WI38 (cell line): ENCODE data around the gene EMILIN1.

Experiments used
- H3K4me3 ChIP-seq: 2 replicates; pipeline ENCODE4 v1.5.1; 2011; ENCODE audit warnings: low read depth, mild to moderate bottlenecking, control low read depth, low read length
- TF ChIP-seq, protein P1 (sequence below): IDR thresholded peaks from 2 replicates; pipeline ENCODE4 v1.5.1; 2012; ENCODE audit warnings: low read depth, mild to moderate bottlenecking, control low read depth, low read length

The EMILIN1 gene

DNA sequence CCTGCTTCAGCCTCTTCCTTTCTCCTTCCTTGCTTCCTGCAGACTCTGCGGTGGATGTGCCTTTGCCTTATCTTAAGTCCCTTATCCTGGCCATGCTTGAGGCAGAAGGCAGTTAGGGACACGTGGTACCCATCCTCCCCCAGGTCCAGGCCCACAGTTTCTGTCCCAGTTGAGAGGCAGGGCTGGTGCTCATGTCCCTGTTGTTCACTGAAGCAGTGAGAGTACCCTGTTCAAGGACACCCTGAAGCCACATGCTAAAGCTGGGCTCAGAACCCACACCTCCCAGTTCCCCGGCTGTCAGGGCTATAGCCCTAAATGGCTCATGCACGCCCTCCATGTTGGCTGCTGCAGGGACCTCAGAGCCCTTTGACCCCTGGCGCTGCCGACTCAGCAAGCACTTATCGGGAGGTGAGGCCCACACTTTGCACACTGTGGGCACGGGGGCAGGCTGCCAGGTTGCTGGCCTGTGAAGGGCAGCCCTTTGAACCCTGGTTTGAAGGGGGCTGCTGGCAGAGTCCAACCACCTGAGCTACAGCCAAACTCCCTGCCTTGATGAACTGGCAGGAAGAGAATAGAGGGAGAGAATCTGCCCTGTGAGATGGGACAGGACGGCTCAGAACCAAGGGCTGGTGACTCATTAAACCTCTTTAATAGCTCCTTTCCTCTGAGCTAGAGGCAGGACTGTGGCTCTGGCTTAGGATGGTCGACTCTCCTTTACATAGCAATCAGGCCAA, 14.4 kb downstream of the EMILIN1 start:
- TF ChIP-seq, protein P1, sequence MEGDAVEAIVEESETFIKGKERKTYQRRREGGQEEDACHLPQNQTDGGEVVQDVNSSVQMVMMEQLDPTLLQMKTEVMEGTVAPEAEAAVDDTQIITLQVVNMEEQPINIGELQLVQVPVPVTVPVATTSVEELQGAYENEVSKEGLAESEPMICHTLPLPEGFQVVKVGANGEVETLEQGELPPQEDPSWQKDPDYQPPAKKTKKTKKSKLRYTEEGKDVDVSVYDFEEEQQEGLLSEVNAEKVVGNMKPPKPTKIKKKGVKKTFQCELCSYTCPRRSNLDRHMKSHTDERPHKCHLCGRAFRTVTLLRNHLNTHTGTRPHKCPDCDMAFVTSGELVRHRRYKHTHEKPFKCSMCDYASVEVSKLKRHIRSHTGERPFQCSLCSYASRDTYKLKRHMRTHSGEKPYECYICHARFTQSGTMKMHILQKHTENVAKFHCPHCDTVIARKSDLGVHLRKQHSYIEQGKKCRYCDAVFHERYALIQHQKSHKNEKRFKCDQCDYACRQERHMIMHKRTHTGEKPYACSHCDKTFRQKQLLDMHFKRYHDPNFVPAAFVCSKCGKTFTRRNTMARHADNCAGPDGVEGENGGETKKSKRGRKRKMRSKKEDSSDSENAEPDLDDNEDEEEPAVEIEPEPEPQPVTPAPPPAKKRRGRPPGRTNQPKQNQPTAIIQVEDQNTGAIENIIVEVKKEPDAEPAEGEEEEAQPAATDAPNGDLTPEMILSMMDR: no peak
- no peak overlapping the region for H3K4me3 ChIP-seq

DNA sequence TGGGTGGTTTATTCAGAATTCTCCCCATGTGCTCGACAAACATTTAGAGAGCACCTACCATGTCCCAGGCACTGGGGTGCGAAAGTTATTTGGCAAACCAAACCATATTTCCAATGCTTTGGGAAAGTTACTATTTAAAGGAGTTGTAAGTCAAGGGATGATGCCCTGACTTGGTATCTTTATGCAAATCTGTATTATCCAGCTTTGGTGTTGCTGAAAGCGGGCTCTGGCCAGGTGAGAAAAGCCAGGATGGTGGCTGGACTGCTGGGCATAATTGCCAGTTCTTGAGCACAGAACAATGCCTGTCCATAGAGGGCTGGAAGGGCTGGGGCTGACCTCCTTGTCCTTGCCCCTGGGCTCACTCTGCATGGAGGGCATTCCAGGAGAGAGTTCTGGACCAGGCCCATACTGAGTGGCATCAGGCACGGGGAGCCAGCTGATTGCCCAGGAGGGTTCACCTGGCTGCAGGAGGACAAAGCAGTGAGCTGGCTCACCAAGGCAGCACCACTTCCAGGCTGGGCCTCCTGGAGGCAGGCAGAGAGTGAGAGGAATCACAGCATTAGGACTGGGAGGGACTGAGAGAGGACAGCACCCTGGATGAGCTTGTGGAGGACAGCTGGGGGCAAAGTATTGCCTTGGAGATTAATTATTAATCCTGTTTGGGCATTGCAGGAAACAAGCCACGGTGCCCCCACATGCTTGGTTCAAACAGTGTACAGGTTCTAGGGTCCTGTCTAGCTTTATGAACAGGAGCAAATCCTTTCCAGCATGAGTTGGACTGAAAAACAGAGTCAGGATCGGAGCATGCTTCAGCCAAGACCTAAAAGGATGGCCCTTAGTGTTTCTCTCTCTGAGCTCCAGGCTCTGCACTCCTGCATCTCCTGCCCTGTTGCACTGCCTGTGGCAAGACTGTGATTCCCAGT, 15.3 kb downstream of the EMILIN1 start:
- no peak overlapping the region for H3K4me3 ChIP-seq
- TF ChIP-seq, protein P1: no peak

DNA sequence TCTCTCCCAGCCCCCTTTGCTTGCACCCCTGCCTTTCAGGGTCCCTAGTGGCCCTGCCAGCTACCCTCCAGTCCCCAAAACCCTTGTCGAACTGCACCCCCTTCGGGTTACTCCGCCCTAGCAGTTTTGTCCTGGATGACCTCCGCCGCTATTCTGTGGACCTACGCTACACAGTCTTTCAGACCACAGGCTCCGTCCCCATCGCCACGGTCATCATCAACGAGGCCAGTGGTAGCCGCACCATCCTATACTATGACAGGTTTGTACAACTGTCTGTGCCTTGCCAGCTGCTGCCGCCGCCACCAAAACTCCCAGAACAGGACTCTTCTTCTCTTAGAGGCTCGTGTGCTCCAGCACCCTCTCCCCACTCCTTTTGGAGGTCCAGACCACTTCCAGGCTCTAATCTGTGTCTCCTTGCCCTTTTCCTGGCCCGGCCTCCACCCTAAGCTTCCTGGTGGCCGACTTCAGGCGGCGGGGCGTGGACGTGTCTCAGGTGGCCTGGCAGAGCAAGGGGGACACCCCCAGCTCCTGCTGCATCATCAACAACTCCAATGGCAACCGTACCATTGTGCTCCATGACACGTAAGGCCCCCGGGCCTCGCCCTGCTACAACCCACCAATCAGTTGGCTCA, 16.1 kb downstream of the EMILIN1 start:
- TF ChIP-seq, protein P1: no peak
- H3K4me3 ChIP-seq: no peak overlapping the region

DNA sequence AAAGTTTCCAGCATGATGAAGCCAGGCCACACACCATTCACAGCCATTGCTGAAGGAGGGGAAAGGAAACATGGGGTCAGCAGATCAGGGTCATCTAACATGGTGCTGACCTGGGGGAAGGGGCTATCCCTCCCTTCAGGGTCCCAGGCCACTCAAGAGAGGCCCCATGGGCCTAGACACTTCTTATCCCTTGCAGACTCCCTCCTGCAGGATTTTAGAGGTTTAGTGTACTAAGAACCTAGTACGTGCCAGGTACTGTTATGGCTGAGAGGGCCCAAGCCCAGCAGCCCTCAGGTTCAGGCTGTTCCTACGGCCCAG, 17.0 kb downstream of the EMILIN1 start:
- H3K4me3 ChIP-seq: no peak overlapping the region
- TF ChIP-seq, protein P1: no peak

DNA sequence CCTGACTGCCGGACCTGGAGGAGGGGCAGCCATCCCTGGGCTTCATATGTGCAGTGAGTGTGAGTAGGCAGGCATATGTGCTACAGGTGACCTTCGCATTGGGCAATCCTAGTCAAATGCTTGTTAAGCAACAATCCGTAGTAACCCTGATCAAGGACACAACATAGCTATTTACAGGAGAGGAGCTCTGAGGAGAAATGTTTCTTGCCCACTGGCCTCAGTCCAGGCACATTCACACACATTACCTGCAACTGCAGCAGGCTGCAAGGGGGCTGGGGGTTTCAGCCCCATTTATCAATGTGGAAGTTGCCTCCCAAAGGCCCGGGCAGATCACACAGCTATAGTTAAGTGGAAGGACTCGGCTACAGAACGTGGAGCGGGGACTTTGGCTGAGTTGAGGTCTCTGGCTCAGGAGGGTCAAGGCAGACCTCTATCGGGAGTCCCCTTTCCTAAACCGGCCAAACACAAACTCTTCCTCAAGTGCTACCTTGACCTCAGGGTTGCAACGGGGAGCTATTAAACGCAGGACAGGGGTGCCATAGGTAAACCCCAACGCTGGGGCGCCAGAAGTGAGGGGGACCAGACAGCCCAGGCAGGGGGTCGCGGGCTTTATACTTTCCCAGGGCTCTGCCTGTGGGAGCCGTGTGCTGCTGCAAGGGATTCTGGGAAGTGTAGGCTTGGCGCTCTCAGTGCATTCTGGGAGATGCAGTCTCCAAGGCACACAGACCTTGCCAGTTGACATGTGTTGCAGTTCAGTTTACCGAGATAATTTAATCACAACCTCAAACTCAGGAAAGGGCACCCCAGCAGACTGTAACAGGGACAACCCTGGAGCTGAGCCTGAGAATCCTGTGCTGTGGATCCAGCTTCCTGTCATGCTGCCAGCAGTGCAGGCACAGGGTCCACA, 17.6 kb downstream of the EMILIN1 start:
- TF ChIP-seq, protein P1: no peak
- peak overlapping the region; percentile 39 for H3K4me3 ChIP-seq

DNA sequence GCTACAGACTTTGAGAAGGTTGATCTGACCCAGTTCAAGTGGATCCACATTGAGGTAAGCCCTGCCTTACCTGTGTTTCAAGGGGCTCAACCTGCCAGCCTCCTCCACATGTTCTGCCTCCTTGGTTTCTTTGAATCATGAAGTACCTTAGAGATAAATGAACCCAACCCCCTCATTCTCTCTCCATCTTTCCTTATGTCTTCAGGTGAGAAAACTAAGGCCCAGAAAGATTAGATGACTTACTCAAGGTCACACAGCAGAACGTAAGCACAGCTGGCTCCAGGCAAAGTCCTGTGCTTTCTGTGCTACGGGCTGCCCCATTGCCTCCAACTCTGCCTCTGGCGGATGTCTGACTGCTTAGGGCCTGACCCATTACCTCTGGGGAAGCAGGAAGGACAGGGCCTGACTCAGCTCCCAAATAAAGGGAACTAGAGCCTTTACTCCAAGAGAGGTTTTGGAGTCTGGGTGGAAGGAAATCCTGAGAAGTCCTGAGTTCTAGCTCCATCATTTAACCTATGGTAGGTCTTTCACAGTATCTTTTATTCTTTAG, 18.4 kb downstream of the EMILIN1 start:
- TF ChIP-seq, protein P1: no peak
- H3K4me3 ChIP-seq: no peak overlapping the region
